GM12872 (cell line): ENCODE data around the gene BCO1.

ENCODE experiments used
- TF ChIP-seq, protein P1 (sequence below): IDR thresholded peaks from 3 replicates; pipeline ENCODE4 v1.5.1; 2011; ENCODE audit warnings: low read depth, mild to moderate bottlenecking, low read length, moderate library complexity; ENCODE audit not compliant: insufficient read depth

BCO1 gene

DNA sequence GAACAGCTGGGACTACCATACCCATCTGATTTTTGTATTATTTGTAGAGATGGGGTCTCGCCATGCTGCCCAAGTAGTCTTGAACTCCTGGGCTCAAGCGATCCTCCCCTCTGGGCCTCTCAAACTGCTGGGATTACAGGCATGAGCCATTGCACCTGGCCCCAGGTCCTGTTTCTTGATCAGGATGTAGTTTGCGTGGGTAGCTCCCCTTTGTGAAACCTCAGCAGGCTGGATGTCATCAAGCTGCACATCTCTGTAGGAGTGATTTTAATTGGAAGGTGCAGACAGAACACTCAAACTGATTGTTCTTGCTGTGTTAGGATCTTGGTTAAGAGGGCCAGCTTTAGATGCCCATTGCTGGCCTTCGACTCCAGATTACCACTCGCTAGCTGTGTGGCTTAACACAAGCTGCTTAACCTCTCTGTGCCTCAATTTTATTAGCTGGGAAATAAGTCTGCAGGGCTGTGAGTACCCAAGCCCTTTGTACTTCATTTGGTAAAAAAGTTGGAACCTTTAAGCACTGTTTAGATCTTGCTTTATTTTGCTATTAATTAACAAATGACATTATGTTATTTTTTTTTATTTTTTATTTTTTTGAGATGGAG is 16.5 kb downstream of the BCO1 start:
- TF ChIP-seq, protein P1, sequence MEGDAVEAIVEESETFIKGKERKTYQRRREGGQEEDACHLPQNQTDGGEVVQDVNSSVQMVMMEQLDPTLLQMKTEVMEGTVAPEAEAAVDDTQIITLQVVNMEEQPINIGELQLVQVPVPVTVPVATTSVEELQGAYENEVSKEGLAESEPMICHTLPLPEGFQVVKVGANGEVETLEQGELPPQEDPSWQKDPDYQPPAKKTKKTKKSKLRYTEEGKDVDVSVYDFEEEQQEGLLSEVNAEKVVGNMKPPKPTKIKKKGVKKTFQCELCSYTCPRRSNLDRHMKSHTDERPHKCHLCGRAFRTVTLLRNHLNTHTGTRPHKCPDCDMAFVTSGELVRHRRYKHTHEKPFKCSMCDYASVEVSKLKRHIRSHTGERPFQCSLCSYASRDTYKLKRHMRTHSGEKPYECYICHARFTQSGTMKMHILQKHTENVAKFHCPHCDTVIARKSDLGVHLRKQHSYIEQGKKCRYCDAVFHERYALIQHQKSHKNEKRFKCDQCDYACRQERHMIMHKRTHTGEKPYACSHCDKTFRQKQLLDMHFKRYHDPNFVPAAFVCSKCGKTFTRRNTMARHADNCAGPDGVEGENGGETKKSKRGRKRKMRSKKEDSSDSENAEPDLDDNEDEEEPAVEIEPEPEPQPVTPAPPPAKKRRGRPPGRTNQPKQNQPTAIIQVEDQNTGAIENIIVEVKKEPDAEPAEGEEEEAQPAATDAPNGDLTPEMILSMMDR, result no peak

DNA sequence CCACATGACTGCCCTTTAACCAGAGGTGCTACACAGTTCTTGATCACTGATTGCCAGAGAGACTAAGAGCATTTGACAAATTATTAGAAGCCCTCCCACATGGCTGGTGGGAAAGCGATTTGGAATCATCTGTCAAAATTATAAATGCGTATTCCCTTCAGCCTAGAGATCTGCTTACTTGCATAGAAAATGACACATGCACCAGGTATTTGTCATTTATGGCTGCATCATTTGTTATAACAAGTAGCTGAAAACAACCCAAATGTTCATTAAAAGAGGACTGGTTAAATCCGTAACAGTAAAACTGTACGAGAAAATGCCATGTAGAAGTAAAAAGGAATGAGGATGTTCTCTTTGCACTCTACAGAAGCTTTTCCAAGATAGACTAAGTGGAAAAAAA is 21.4 kb downstream of the BCO1 start:
- TF ChIP-seq, protein P1, result no peak

DNA sequence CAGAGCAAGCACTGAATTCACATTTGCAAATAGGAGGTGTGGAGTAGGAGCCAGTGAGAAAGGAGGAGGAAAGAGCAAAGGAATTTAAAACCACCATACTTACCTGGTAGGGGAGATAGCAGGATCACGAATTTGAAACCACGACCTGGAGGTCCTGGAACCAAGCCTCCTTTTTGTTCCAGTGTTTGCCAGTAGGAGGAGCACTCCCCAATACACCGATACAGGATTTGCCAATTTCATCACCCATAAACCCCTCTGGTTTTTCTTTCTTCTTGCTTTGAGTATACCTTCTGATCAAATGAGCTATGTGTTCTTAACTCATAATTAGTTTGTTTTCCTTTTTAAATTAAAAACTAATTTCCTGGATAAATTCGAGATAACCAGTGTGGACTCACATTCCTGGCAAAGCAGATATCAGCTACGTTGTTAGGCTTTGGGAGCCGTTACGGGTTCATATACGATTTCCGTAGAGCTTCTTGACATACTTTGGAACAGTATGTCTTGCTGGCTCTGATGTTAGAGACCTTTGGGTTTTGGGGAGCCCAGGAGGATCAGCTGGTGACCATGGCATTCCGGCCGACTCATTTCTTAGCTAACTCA is 22.7 kb downstream of the BCO1 start:
- TF ChIP-seq, protein P1, result peak; percentile 85

DNA sequence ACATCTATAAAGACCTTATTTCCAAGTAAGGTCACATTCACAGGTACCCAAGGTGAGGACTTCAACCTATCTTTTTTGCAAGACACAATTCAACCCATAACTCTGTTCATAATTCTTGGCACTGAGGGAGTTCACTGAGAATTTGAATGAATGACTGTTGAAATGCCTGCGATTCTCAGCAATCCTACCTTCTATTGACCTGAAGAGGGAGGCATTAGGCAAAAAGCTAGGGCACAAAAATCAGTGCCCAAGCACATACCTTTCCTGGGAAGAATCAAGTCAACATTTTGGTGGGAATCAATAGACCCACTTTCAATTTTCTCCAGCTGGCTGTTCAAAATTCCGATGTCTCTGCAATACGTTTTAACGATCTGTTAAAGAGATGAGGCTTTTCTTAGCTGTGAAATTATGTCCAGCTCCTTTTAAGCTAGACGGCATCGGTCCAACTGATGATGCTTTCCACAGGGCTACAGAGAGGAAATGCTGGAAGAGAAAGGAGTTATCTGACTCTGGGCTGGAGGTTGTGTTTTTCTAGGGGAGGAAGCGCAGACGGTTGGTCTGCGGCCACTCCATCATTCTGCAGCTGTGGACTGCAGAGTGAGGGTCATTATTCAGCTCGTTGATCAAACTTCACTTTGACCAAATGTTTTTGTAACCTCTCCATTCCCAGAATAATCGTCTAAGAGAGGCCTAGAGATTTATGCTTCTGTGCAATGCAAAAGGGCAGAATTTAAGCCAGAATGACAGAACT is 25.2 kb downstream of the BCO1 start:
- TF ChIP-seq, protein P1, result no peak

DNA sequence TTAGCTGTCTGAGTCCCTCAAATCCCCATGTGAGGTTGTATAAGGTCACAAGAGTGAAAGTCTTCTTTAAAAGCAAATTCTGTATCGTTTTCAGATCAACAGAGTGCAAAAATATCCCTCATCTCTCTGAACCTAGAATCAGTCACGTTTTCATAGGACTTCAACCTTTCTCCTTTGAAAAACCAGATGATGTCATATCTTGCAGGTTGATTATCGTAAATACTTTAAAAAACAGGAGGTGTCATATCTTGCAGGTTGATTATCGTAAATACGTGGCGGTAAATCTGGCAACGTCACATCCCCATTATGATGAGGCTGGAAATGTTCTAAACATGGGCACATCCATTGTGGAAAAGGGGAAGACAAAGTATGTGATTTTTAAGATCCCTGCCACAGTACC is 25.9 kb downstream of the BCO1 start:
- TF ChIP-seq, protein P1, result no peak

DNA sequence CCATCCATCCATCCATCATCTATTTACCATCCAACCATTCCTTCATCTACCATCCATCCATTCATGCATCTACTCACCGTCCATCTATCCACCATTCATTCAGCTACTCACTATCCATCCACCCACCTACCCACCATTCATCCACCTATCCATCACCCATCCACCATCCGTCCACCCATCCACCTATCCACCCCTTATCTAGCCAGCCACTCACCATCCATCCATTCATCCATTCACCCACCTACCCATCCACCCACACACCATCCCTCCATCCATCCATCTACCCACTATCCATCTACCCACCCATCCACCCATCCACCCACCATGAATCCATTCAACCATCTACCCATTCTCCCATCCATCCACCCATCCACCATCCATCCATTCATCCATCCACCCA is 26.6 kb downstream of the BCO1 start:
- TF ChIP-seq, protein P1, result no peak

DNA sequence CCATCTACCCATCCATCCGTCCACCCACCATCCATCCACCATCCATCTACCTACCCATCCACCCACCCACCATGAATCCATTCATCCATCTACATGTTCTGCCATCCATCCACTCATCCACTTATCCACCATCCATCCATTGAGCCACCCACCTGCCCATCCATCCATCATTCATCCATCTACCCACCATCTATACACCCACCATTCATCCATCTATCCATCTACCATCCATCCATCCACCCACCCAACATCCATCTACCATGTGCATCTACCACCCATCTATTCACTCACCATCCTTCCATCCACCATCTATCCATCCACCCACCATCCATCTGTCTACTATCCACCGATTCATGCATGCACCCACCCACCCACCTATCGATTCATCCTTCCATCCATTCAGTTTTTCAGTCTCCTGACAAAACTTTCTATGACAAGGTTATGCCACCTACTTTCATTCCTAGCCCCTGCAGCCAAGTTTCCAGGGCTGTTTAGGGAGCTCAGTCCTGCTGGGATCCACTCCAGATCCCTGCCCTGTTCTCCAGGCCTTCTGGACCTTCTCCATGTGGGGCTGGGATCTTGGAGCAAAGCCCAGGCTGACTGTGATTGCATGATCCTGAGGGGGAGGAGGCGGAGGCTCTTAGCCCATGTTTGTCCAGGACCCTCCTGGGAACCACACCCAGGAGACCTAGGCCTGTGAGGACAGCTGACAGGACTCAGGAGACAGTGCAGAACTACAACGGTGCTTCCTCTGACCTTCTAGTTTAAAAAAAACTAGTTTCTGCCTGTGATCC is 27.4 kb downstream of the BCO1 start:
- TF ChIP-seq, protein P1, result no peak
